ENCODE results near the gene TEX2. TPM values are rescaled to one million over a fixed set of nuclear protein-coding genes. Genes with fewer than 3 reads are reported as not detected.
A peak's percentile ranks its signal among the peaks of the same experiment; 100 is the strongest.

TEX2 gene
- total and polyA plus RNA-seq, 8 donors = 8.9 to 30.3 (median 22.4) TPM

GRCh38 chr17:64230791-64231408 is 32.2 kb downstream of the TEX2 start:
- ATAC-seq (peak; percentile 15 to 56 (median 52)), FAIRE-seq (no peak), DNase-seq (no peak)
- Histone ChIP-seq H3K27me3 (no peaks in the 10 kb centered on the region), H3K9me3 (no peaks in the 10 kb centered on the region), H3K27ac (peak overlapping the region in 2 of 4 donors; percentile 19), H3K36me3 (no peaks in the 10 kb centered on the region), H3K4me3 (no peak overlapping the region), H3K4me1 (peaks cover 6 to 15% (median 9%) of the 10 kb centered on the region in 3 donors)
- TF ChIP-seq CTCF (IDR thresholded peaks at IDR 0.05) = no peak
- intact Hi-C loops (cut with DNase I) = no loop called here
- 45 to 62% methylated on average over 1 of the region's 1 CpG for WGBS, 2 donors

- no peaks in the 10 kb centered on the region for H3K36me3 ChIP-seq
- no peak for DNase-seq
- no peak overlapping the region for H3K4me3 ChIP-seq
- no peak for TF ChIP-seq CTCF (IDR thresholded peaks at IDR 0.05)
- no peaks in the 10 kb centered on the region for H3K9me3 ChIP-seq
- FAIRE-seq = no peak
- intact Hi-C loops (cut with DNase I) = no loop called here
- H3K4me1 ChIP-seq = peaks cover 7 to 15% (median 9%) of the 10 kb centered on the region in 3 donors
- no peak overlapping the region for H3K27ac ChIP-seq
- 67 to 75% methylated on average over 8 of the region's 8 CpGs for WGBS, 2 donors
- ATAC-seq = peak in 1 of 4 donors; percentile 7
- no peaks in the 10 kb centered on the region for H3K27me3 ChIP-seq
Observed at GRCh38 chr17:64229815-64230728, 33.0 kb downstream of the TEX2 start.

GRCh38 chr17:64226132-64226531 is 36.9 kb downstream of the TEX2 start:
- H3K9me3 ChIP-seq = no peaks in the 10 kb centered on the region
- DNase-seq (no peak), FAIRE-seq (no peak), ATAC-seq (no peak)
- no peak overlapping the region for H3K27ac ChIP-seq
- intact Hi-C loops (cut with DNase I) = no loop called here
- H3K4me1 ChIP-seq = peaks cover 18 to 28% (median 23%) of the 10 kb centered on the region in 3 donors
- H3K27me3 ChIP-seq = no peaks in the 10 kb centered on the region
- H3K4me3 ChIP-seq = no peak overlapping the region
- no peaks in the 10 kb centered on the region for H3K36me3 ChIP-seq
- no peak for TF ChIP-seq CTCF (IDR thresholded peaks at IDR 0.05)
- 96 to 100% methylated on average over 1 of the region's 1 CpG for WGBS, 2 donors

GRCh38 chr17:64225410-64225809 is 37.6 kb downstream of the TEX2 start:
- WGBS, 2 donors = 92 to 95% methylated on average over 3 of the region's 3 CpGs
- TF ChIP-seq CTCF (IDR thresholded peaks at IDR 0.05) = no peak
- no peak for ATAC-seq
- intact Hi-C loops (cut with DNase I) = no loop called here
- DNase-seq = no peak
- Histone ChIP-seq H3K27me3 (no peaks in the 10 kb centered on the region), H3K27ac (no peak overlapping the region), H3K4me3 (no peak overlapping the region), H3K9me3 (no peaks in the 10 kb centered on the region), H3K36me3 (no peaks in the 10 kb centered on the region), H3K4me1 (peaks cover 18 to 28% (median 21%) of the 10 kb centered on the region in 3 donors)
- FAIRE-seq = no peak
